Measurements from ENCODE around the gene SCGB1C1. TPM values are rescaled to one million over a fixed set of nuclear protein-coding genes. Genes with fewer than 3 reads are reported as not detected.

Gene SCGB1C1
- polyA plus RNA-seq, 1 donor (not counting 4 experiments of a cell fraction or from before 2014, with no cell fraction given): not detected

- Histone ChIP-seq H3K4me1 (ENCODE audit: control insufficient read depth, extremely low read depth, insufficient read depth, low read length) (peaks cover 24% of the 10 kb centered on the region), H3K4me3 (ENCODE audit: control insufficient read depth in 2 of 3, extremely low read depth in 1 of 3, insufficient read depth in 2 of 3, low read depth in 1 of 3, low read length in 3 of 3) (peak within 1 kb of the TSS; percentile 89 to 94 (median 90)), H3K36me3 (ENCODE audit: control insufficient read depth in 2 of 2, extremely low read depth in 1 of 2, insufficient read depth in 2 of 2, low read length in 2 of 2) (peaks cover 42 to 56% of the 10 kb centered on the region in 2 experiments), H3K9ac (ENCODE audit: control insufficient read depth, extremely low read depth, insufficient read depth, low read length) (peak within 1 kb of the TSS; percentile 85), H2AFZ (ENCODE audit: control insufficient read depth, low read length) (peak within 1 kb of the TSS; percentile 80), H3K9me1 (ENCODE audit: control insufficient read depth, extremely low read depth, insufficient read depth, low read length) (peaks cover 2% of the 10 kb centered on the region), H3K27ac (ENCODE audit: control insufficient read depth, insufficient read depth, low read length) (peak within 1 kb of the TSS; percentile 96), H4K20me1 (ENCODE audit: control insufficient read depth, extremely low read depth, insufficient read depth, low read length) (peaks cover 8% of the 10 kb centered on the region), H3K79me2 (ENCODE audit: control insufficient read depth, insufficient read depth, low read length) (peaks cover 75% of the 10 kb centered on the region), H3K27me3 (ENCODE audit: control insufficient read depth, extremely low read depth, insufficient read depth, low read length) (no peaks in the 10 kb centered on the region), H3K4me2 (ENCODE audit: control insufficient read depth, extremely low read depth, insufficient read depth, low read depth, low read length) (peak within 1 kb of the TSS; percentile 97), H3K9me3 (ENCODE audit: control insufficient read depth, low read depth, low read length) (no peaks in the 10 kb centered on the region)
- FAIRE-seq (peak; percentile 57), DNase-seq (ENCODE audit: low read depth, low spot score) (peak; percentile 90)
- dilution Hi-C loops (cut with MboI; ENCODE audit: extremely low pct_ligation_motif_present, low sequenced_read_pairs): no loop called here
- TF ChIP-seq EZH2 (IDR thresholded peaks at IDR 0.05; ENCODE audit: low read length) (no peak), CTCF (optimal IDR thresholded peaks at IDR 0.05 in 1 of 3, IDR thresholded peaks at IDR 0.05 in 1 of 3, conservative IDR thresholded peaks at IDR 0.05 in 1 of 3; ENCODE audit: extremely low read depth in 1 of 3, insufficient read depth in 2 of 3, low read length in 3 of 3) (no peak)
These were observed 14.5 kb downstream of the SCGB1C1 start, which contains the start of the genes BET1L and RIC8A for GRCh38 chr11:207208-207862. BET1L (minus strand) TSS chr11:207399; CDS start chr11:207321, 78 bp downstream. RIC8A (plus strand) TSS chr11:207708; CDS start chr11:208855, 1,147 bp downstream.

DNA sequence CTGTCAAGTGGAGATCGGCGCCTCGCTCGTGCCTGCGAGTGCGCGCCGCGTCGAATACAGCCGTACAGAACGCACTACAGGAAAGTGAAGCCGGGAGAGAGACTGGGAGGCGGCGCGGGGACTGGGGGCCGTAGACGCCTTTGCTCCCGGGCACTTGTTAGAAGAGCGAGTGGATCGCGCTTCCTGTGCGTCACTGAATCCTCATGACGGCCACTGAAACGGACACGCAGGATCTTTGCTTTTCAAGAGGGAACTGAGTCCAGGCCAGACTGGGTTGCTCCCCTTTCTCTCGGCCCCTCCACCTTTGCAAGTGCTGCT is 14.9 kb downstream of the SCGB1C1 start:
- peak overlapping the region; percentile 90 for H3K4me2 ChIP-seq (ENCODE audit: control insufficient read depth, extremely low read depth, insufficient read depth, low read depth, low read length)
- no peaks in the 10 kb centered on the region for H3K27me3 ChIP-seq (ENCODE audit: control insufficient read depth, extremely low read depth, insufficient read depth, low read length)
- no peak for FAIRE-seq
- H3K4me1 ChIP-seq (ENCODE audit: control insufficient read depth, extremely low read depth, insufficient read depth, low read length): peaks cover 24% of the 10 kb centered on the region
- peaks cover 47 to 61% of the 10 kb centered on the region in 2 experiments for H3K36me3 ChIP-seq (ENCODE audit: control insufficient read depth in 2 of 2, extremely low read depth in 1 of 2, insufficient read depth in 2 of 2, low read length in 2 of 2)
- H3K79me2 ChIP-seq (ENCODE audit: control insufficient read depth, insufficient read depth, low read length): peaks cover 79% of the 10 kb centered on the region
- H3K9ac ChIP-seq (ENCODE audit: control insufficient read depth, extremely low read depth, insufficient read depth, low read length): peak overlapping the region; percentile 85
- H3K4me3 ChIP-seq (ENCODE audit: control insufficient read depth in 2 of 3, extremely low read depth in 1 of 3, insufficient read depth in 2 of 3, low read depth in 1 of 3, low read length in 3 of 3): peak overlapping the region; percentile 89 to 94 (median 90)
- TF ChIP-seq CTCF (optimal IDR thresholded peaks at IDR 0.05 in 1 of 3, IDR thresholded peaks at IDR 0.05 in 1 of 3, conservative IDR thresholded peaks at IDR 0.05 in 1 of 3; ENCODE audit: extremely low read depth in 1 of 3, insufficient read depth in 2 of 3, low read length in 3 of 3): no peak
- TF ChIP-seq EZH2 (IDR thresholded peaks at IDR 0.05; ENCODE audit: low read length): no peak
- dilution Hi-C loops (cut with MboI; ENCODE audit: extremely low pct_ligation_motif_present, low sequenced_read_pairs): no loop called here
- no peak for DNase-seq (ENCODE audit: low read depth, low spot score)
- peak overlapping the region; percentile 96 for H3K27ac ChIP-seq (ENCODE audit: control insufficient read depth, insufficient read depth, low read length)
- peak overlapping the region; percentile 80 for H2AFZ ChIP-seq (ENCODE audit: control insufficient read depth, low read length)
- H3K9me1 ChIP-seq (ENCODE audit: control insufficient read depth, extremely low read depth, insufficient read depth, low read length): peaks cover 2% of the 10 kb centered on the region
- no peaks in the 10 kb centered on the region for H3K9me3 ChIP-seq (ENCODE audit: control insufficient read depth, low read depth, low read length)
- H4K20me1 ChIP-seq (ENCODE audit: control insufficient read depth, extremely low read depth, insufficient read depth, low read length): peaks cover 8% of the 10 kb centered on the region
